ENCODE results near the gene ARFGEF2. TPM values are rescaled to one million over a fixed set of nuclear protein-coding genes. Genes with fewer than 3 reads are reported as not detected.

ARFGEF2 gene
- 10 to 100 TPM; 34.1 to 50.0 (median 42.2) TPM for total RNA-seq
- polyA plus RNA-seq, result 10 to 100 TPM in 1 of 2 donors, 1 to 10 TPM in 1; 6.2 to 24.4 TPM
- long read RNA-seq, donor 1, full-length matches to known transcripts, result 1 of 23 reads
- long read RNA-seq, donor 1, partial matches to known transcripts, result 12 of 23 reads
- long read RNA-seq, donor 1, other reads (novel, unspliced or antisense), result 10 of 23 reads
- long read RNA-seq, donor 2, full-length matches to known transcripts, result 3 of 28 reads
- long read RNA-seq, donor 2, partial matches to known transcripts, result 13 of 28 reads
- long read RNA-seq, donor 2, other reads (novel, unspliced or antisense), result 12 of 28 reads
- long read RNA-seq, donor 3, full-length matches to known transcripts, result 1 of 35 reads
- long read RNA-seq, donor 3, partial matches to known transcripts, result 12 of 35 reads
- long read RNA-seq, donor 3, other reads (novel, unspliced or antisense), result 22 of 35 reads

- WGBS, 2 donors, result 1% methylated on average over 63 to 70 of the region's 70 CpGs
- peak; percentile 90 to 96 (median 96) for ATAC-seq
- peak in 3 of 9 donors; percentile 16 to 19 (median 19) for TF ChIP-seq CTCF (IDR thresholded peaks at IDR 0.05)
- DNase-seq, result peak; percentile 89 to 91
- intact Hi-C loops (cut with DNase I), result loop anchor here in 1 of 10 donors (5.0 kb wide), 1 partner anchor 61 kb away; no protein-coding TSS in a partner anchor
- no peaks in the 10 kb centered on the region for H3K9me3 ChIP-seq
- H3K36me3 ChIP-seq, result no peaks in the 10 kb centered on the region
- peak within 1 kb of the TSS; percentile 89 to 100 (median 96) for H3K27ac ChIP-seq
- no peaks in the 10 kb centered on the region for H3K27me3 ChIP-seq
- peak within 1 kb of the TSS; percentile 46 to 98 (median 96) for H3K4me3 ChIP-seq
- peaks cover 3 to 53% (median 48%) of the 10 kb centered on the region in 9 donors for H3K4me1 ChIP-seq
These were observed at the start of gene ARFGEF2 for GRCh38 chr20:48921168-48921882. Gene ARFGEF2 (plus strand): TSS chr20:48921711. CDS start chr20:48921890, 179 bp downstream.

GRCh38 chr20:48875233-48875913 lies 46.1 kb upstream of the ARFGEF2 start:
- H3K27ac ChIP-seq, result no peak overlapping the region
- H3K9me3 ChIP-seq, result no peaks in the 10 kb centered on the region
- no peak for ATAC-seq
- no peak for TF ChIP-seq CTCF (IDR thresholded peaks at IDR 0.05)
- H3K4me1 ChIP-seq, result peaks cover 0 to 45% (median 0%) of the 10 kb centered on the region in 9 donors
- H3K27me3 ChIP-seq, result no peaks in the 10 kb centered on the region
- H3K36me3 ChIP-seq, result no peaks in the 10 kb centered on the region
- H3K4me3 ChIP-seq, result no peak overlapping the region
- intact Hi-C loops (cut with DNase I), result no loop called here
- WGBS, 2 donors, result 84% methylated on average over 17 of the region's 17 CpGs
- DNase-seq, result no peak

GRCh38 chr20:48875914-48876240 lies 45.6 kb upstream of the ARFGEF2 start:
- Histone ChIP-seq H3K27ac (no peak overlapping the region), H3K9me3 (no peaks in the 10 kb centered on the region), H3K4me3 (no peak overlapping the region), H3K4me1 (peaks cover 0 to 45% (median 0%) of the 10 kb centered on the region in 9 donors), H3K36me3 (no peaks in the 10 kb centered on the region), H3K27me3 (no peaks in the 10 kb centered on the region)
- ATAC-seq, result no peak
- DNase-seq, result no peak
- TF ChIP-seq CTCF (IDR thresholded peaks at IDR 0.05), result no peak
- WGBS, 2 donors, result 44 to 64% methylated on average over 5 of the region's 5 CpGs
- intact Hi-C loops (cut with DNase I), result no loop called here

DNA sequence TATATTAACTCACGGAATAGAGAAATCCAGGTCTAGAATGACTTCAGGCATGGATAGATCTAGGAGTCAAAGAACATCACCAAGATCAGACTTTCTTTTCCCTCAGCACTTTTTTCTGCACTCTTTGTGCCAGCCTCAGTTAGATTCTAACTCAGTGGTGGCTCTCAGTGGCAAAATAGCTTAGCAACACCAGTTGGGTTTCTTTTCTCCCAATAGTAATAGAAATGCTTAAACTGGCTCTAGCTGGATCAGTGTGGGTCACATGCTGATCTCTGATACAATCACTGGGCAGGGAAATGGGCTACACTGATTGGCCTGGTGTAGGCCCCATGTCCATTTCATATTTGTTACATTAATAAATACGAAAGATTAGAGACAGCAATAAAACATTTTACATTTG lies 44.2 kb upstream of the ARFGEF2 start:
- ATAC-seq, result peak in 2 of 8 donors; percentile 37 to 53

More for the DNA sequence above, 44.2 kb upstream of the ARFGEF2 start:
- TF ChIP-seq CTCF (IDR thresholded peaks at IDR 0.05), result no peak
- intact Hi-C loops (cut with DNase I), result no loop called here
- H3K4me3 ChIP-seq, result no peak overlapping the region
- WGBS, 2 donors, result 52 to 76% methylated on average over 2 of the region's 2 CpGs
- no peak overlapping the region for H3K27ac ChIP-seq
- H3K36me3 ChIP-seq, result no peaks in the 10 kb centered on the region
- H3K9me3 ChIP-seq, result no peaks in the 10 kb centered on the region
- DNase-seq, result no peak
- H3K27me3 ChIP-seq, result no peaks in the 10 kb centered on the region
- H3K4me1 ChIP-seq, result peaks cover 0 to 40% (median 0%) of the 10 kb centered on the region in 9 donors
